Panc1 (cell line): ENCODE measurements around the gene SPEG. TPM values are rescaled to one million over a fixed set of nuclear protein-coding genes. Genes with fewer than 3 reads are reported as not detected.

Source experiments
- ATAC-seq: fragments of 200-7000 bp; cut with Tn5 transposase; 2 replicates; pipeline ENCODE4 v1.9.1; 2020; ENCODE audit warnings: mild to moderate bottlenecking, moderate library complexity
- BruUV-seq: library from RNA; stranded (reverse); fragments of 400-500 nt; replicated peaks from 2 replicates; lab custom pipeline; 2021; lab: Mats Ljungman, UMichigan
- CTCF ChIA-PET: fragments of 300-600 bp; sonication (Branson Sonifier 250); formaldehyde crosslinking; loops from one replicate; lab custom pipeline; 2022; ENCODE audit warnings: antibody characterized with exemption; lab: Charles Lee
- POLR2A ChIA-PET: fragments of 300-600 bp; sonication (Branson Sonifier 250); formaldehyde crosslinking; loops from one replicate; lab custom pipeline; 2022; ENCODE audit warnings: antibody characterized with exemption; lab: Charles Lee
- DNase-seq: peaks from one replicate; pipeline ENCODE4 v3.0.0-alpha.2; 2010; ENCODE audit warnings: low read depth, low spot score
- H3K27ac ChIP-seq: 2 replicates; pipeline ENCODE4 v1.5.1; 2011; ENCODE audit warnings: mild to moderate bottlenecking, low read length, inconsistent platforms
- H3K27me3 ChIP-seq: fragments of 200-500 bp; sonication (Bioruptor generic); 2 replicates; pipeline ENCODE4 v1.6.0; 2014; ENCODE audit warnings: low read length, inconsistent platforms; ENCODE audit not compliant: control insufficient read depth, insufficient read depth
- H3K36me3 ChIP-seq: fragments of 200-500 bp; sonication (Bioruptor generic); 2 replicates; pipeline ENCODE4 v1.5.1; 2014; ENCODE audit warnings: inconsistent platforms, mild to moderate bottlenecking, low read length, moderate library complexity; ENCODE audit not compliant: control insufficient read depth, insufficient read depth
- H3K4me1 ChIP-seq: 2 replicates; pipeline ENCODE4 v1.5.1; 2011; ENCODE audit warnings: inconsistent platforms, mild to moderate bottlenecking, low read length, moderate library complexity; ENCODE audit not compliant: control insufficient read depth, insufficient read depth
- H3K4me3 ChIP-seq, 2 experiments: 2 replicates each; pipeline ENCODE4 v1.5.1; 2011 to 2012; ENCODE audit warnings: low read depth in 2 of 2, low read length in 2 of 2, mild to moderate bottlenecking in 2 of 2, inconsistent platforms in 1 of 2, moderate library complexity in 1 of 2
- H3K9me3 ChIP-seq: fragments of 200-500 bp; sonication (Bioruptor generic); 2 replicates; pipeline ENCODE4 v1.5.1; 2014; ENCODE audit warnings: low read depth, mild to moderate bottlenecking, inconsistent platforms, low read length, moderate library complexity; ENCODE audit not compliant: control insufficient read depth, insufficient read depth
- POLR2AphosphoS5 ChIP-seq: IDR thresholded peaks from 2 replicates; pipeline ENCODE4 v1.6.1; 2012; ENCODE audit warnings: mild to moderate bottlenecking, low read depth, low read length, moderate library complexity
- SIN3A ChIP-seq: IDR thresholded peaks from 2 replicates; pipeline ENCODE4 v1.6.1; 2012; ENCODE audit warnings: low read depth, mild to moderate bottlenecking, low read length, moderate library complexity, borderline replicate concordance; ENCODE audit not compliant: insufficient read depth
- TCF7L2 ChIP-seq: IDR thresholded peaks from 2 replicates; pipeline ENCODE4 v1.6.1; 2011; ENCODE audit warnings: mild to moderate bottlenecking, low read depth, low read length, inconsistent platforms
- in situ Hi-C: cut with HindIII; loops from 2 replicates; pipeline ENCODE4 v1.10.0; 2016; ENCODE audit warnings: low sequenced_read_pairs, low pct_unique_long_range_greater_than_20kb
- intact Hi-C: fragments of 100-400 bp; cut with micrococcal nuclease; formaldehyde crosslinking; loops from one replicate; pipeline ENCODE4 v1.10.0; 2022; ENCODE audit not compliant: unreplicated experiment
- total RNA-seq: library from RNA; stranded (reverse); gene quantifications from one replicate; pipeline ENCODE4 v1.2.1, GENCODE V29; 2021; ENCODE audit not compliant: unreplicated experiment
- TF ChIP-seq, protein P1 (sequence below): fragments of 450-650 bp; IDR thresholded peaks from 2 replicates; pipeline ENCODE4 v1.5.1; 2017; ENCODE audit warnings: mild to moderate bottlenecking
- TF ChIP-seq, protein P2 (sequence below), 2 experiments: IDR thresholded peaks; 2 replicates each; pipeline ENCODE4 v1.6.1; 2011 to 2012; ENCODE audit warnings: low read depth in 2 of 2, control low read depth in 1 of 2, low read length in 1 of 2, mild to moderate bottlenecking in 1 of 2, moderate library complexity in 1 of 2; ENCODE audit not compliant: insufficient read depth in 1 of 2

SPEG gene
- total RNA-seq, 1 experiment from 2014 or later = 3.4 TPM

DNA sequence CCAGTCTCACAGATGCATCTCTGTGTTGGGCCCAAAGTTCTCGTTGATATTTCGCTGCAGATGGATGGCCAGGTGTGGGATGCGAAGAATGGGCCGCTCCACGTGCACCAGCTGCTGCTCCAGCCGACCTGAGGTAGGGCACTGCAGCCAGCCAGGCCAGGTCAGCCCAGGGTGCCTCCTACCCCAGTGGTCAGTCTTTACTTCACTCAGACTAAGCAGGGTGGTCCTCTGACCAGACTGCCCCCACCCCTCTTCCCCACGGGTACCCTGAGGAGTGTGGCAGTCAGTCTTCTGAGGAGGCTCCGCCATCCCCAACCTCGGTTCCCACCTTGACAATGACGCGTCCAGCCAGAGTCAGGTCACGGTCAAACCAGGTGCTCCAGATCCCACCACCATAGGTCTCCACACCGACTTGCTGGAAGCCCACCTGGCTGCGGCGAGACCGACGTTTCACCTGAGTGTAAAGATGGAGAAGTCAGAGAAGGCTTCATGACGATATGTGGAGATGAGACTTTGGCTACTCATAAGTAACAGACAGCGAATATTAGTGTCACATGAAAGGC, 48.6 kb upstream of the SPEG start:
- TF ChIP-seq, protein P1, sequence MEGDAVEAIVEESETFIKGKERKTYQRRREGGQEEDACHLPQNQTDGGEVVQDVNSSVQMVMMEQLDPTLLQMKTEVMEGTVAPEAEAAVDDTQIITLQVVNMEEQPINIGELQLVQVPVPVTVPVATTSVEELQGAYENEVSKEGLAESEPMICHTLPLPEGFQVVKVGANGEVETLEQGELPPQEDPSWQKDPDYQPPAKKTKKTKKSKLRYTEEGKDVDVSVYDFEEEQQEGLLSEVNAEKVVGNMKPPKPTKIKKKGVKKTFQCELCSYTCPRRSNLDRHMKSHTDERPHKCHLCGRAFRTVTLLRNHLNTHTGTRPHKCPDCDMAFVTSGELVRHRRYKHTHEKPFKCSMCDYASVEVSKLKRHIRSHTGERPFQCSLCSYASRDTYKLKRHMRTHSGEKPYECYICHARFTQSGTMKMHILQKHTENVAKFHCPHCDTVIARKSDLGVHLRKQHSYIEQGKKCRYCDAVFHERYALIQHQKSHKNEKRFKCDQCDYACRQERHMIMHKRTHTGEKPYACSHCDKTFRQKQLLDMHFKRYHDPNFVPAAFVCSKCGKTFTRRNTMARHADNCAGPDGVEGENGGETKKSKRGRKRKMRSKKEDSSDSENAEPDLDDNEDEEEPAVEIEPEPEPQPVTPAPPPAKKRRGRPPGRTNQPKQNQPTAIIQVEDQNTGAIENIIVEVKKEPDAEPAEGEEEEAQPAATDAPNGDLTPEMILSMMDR = no peak
- no peak for TF ChIP-seq TCF7L2
- TF ChIP-seq POLR2AphosphoS5 = no peak
- TF ChIP-seq SIN3A = no peak
- TF ChIP-seq, protein P2, sequence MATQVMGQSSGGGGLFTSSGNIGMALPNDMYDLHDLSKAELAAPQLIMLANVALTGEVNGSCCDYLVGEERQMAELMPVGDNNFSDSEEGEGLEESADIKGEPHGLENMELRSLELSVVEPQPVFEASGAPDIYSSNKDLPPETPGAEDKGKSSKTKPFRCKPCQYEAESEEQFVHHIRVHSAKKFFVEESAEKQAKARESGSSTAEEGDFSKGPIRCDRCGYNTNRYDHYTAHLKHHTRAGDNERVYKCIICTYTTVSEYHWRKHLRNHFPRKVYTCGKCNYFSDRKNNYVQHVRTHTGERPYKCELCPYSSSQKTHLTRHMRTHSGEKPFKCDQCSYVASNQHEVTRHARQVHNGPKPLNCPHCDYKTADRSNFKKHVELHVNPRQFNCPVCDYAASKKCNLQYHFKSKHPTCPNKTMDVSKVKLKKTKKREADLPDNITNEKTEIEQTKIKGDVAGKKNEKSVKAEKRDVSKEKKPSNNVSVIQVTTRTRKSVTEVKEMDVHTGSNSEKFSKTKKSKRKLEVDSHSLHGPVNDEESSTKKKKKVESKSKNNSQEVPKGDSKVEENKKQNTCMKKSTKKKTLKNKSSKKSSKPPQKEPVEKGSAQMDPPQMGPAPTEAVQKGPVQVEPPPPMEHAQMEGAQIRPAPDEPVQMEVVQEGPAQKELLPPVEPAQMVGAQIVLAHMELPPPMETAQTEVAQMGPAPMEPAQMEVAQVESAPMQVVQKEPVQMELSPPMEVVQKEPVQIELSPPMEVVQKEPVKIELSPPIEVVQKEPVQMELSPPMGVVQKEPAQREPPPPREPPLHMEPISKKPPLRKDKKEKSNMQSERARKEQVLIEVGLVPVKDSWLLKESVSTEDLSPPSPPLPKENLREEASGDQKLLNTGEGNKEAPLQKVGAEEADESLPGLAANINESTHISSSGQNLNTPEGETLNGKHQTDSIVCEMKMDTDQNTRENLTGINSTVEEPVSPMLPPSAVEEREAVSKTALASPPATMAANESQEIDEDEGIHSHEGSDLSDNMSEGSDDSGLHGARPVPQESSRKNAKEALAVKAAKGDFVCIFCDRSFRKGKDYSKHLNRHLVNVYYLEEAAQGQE (IDR thresholded peaks at IDR 0.05; ENCODE audit: insufficient read depth in 1 of 2, low read depth in 2 of 2, low read length in 1 of 2) = no peak
- ChIA-PET CTCF (no interaction called here), POLR2A (no interaction called here)
- ATAC-seq = no peak
- DNase-seq = no peak
- in situ Hi-C loops (no loop called here), intact Hi-C loops (no loop called here)
- no TSS peak for BruUV-seq
- Histone ChIP-seq H3K27ac (no peak overlapping the region; the same call in 1 of the 2 replicates), H3K36me3 (peaks cover 6% of the 10 kb centered on the region), H3K27me3 (no peaks in the 10 kb centered on the region), H3K9me3 (no peaks in the 10 kb centered on the region), H3K4me1 (peaks cover 12% of the 10 kb centered on the region), H3K4me3 (peak overlapping the region in 1 of 2 experiments; percentile 92; a peak in 1 of 4 replicates)

DNA sequence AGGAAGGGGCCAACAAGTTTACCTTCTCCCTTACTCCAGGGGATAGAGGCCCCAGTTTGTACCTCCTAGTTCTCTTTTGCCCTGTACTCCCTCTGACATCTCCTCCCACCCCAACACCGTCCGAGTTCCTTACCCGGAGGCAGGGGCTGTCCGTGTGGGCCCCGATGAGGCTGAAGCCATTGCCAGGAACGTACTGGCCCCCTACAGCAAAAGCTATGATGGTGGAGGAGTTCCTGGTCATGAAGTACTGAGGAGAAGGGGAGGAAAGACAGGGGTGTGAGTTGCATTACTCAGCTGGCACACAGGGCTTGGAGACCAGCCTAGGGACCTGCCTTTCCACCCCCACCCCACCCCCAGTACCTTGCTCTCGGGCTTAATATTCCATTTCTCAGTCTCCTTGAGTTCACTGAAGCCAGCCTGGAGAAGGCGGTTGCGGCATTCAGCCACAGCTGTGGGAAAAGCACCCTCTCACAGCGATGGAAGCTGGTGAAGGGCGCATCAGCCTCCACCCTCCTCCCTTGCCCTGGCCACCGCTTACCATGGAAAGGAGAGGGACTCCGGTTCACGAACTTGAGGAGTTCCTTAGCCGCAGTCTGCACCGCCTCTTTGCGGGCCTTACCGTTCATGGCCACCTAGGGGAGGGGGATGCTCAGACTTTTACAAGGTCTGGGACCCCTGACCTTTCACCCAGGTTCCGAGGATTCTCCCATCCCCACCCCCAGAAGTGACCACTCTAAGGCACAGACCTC, 47.9 kb upstream of the SPEG start:
- no peak for DNase-seq
- Histone ChIP-seq H3K9me3 (no peaks in the 10 kb centered on the region), H3K27me3 (no peaks in the 10 kb centered on the region), H3K4me3 (peak overlapping the region; percentile 85 to 92), H3K27ac (peak overlapping the region; percentile 92), H3K36me3 (peaks cover 6% of the 10 kb centered on the region), H3K4me1 (peaks cover 12% of the 10 kb centered on the region)
- in situ Hi-C loops (no loop called here), intact Hi-C loops (no loop called here)
- no peak for TF ChIP-seq SIN3A
- no peak for TF ChIP-seq POLR2AphosphoS5
- ATAC-seq = no peak
- CTCF ChIA-PET = interaction anchor here (1.4 kb wide), 1 partner anchor 16 kb away, joined by 6 read pairs; no protein-coding TSS in a partner anchor
- no TSS peak for BruUV-seq
- POLR2A ChIA-PET = interaction anchor here (0.9 kb wide), 1 partner anchor 211 kb away, joined by 3 read pairs; the partner anchor contains the start of gene STK11IP
